Retinal pigment epithelial cell (primary cell): Measurements from ENCODE around the gene DUS2.

Source experiments
- DNase-seq: peaks from one replicate; pipeline ENCODE4 v3.0.0-alpha.2; 2010; ENCODE audit warnings: low read depth
- H3K4me3 ChIP-seq: 2 replicates; pipeline ENCODE4 v1.5.1; 2011; ENCODE audit warnings: mild to moderate bottlenecking, low read length, control low read depth, moderate library complexity
- CTCF ChIP-seq: conservative IDR thresholded peaks from 2 replicates; pipeline ENCODE4 v1.5.1; 2011; ENCODE audit warnings: low read depth, low read length, control low read depth, inconsistent platforms

Gene DUS2

GRCh38 chr16:68069511-68070248 is 46.6 kb downstream of the DUS2 start:
- TF ChIP-seq CTCF = no peak
- no peak for DNase-seq
- no peak overlapping the region for H3K4me3 ChIP-seq

- no peak for DNase-seq
- no peak overlapping the region for H3K4me3 ChIP-seq
- no peak for TF ChIP-seq CTCF
Observed at GRCh38 chr16:68070249-68070730, 47.2 kb downstream of the DUS2 start.

DNA sequence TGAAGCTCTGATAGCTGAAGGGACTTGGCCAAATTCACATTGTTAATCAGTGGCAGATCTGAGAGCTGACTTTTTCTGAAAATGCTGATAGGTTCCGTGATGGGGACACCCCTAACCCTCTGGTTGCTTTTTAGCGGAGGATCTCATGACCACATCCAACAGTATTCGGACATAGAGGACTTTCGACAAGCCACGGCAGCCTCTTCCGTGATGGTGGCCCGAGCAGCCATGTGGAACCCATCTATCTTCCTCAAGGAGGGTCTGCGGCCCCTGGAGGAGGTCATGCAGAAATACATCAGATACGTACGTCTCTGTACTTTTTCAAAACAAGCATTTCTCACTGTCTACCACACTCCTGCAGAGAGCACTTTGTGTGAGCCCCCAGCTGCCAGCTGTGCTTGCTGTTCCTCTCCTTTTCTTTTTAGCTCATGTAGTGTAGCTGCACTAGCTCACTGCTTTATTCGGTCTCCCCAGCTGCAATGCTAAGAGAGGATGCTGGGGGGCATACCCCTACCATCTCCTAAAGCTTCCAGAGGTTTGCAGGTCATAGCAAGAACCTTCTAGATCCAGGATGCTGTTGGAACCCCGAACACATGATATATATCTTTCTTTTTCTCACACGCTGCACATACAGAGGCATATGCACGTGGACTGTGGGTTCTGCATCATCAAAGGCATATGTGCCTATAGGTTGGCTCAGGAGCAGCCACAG is 47.9 kb downstream of the DUS2 start:
- no peak overlapping the region for H3K4me3 ChIP-seq
- DNase-seq = no peak
- TF ChIP-seq CTCF = no peak

GRCh38 chr16:68071518-68071901 is 48.4 kb downstream of the DUS2 start:
- no peak overlapping the region for H3K4me3 ChIP-seq
- TF ChIP-seq CTCF = no peak

DNA sequence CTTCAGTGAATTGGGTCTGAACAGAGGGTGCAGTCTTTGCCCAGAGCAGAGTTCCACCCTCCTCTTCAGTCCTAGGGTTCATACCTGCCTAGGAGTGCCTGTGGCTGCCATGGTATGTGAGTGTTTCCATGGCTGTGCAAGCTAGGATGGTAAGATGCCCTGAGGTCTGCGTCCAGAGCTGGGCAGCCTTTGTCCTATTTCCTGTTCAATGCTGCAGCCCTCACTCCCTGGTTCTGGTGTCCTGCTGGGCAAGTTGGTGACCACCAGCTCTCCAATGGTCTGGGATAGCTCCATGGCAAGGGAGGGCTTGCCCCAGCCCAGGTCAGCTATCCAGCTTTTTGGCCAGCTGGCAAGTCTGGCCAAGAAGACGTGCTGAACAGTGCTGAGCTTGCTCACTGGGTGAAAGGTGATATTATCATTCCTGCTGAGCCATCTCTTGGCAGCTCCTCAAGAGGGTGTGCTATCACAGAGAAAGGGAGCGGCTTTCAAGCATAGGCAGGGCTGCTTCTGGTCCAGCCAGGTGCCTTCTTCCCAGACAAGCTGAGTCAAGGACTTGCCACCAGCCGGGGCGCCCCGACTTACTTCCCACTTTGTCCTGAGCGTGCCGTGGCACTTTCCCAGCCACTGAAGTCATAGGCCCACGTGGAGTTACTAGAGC is 49.1 kb downstream of the DUS2 start:
- no peak for DNase-seq
- H3K4me3 ChIP-seq = no peak overlapping the region
- no peak for TF ChIP-seq CTCF

More at GRCh38 chr16:68071518-68071901, 48.4 kb downstream of the DUS2 start:
- no peak for DNase-seq

- TF ChIP-seq CTCF = no peak
Observed at GRCh38 chr16:68073902-68074760, 51.0 kb downstream of the DUS2 start.

More at GRCh38 chr16:68073902-68074760, 51.0 kb downstream of the DUS2 start:
- H3K4me3 ChIP-seq = no peak overlapping the region
- DNase-seq = no peak
